HL-60 (cell line): ENCODE results near the gene ABCD1.

Source experiments
- DNase-seq, 2 experiments: peaks; one replicate each; pipeline ENCODE4 v3.0.0-alpha.2; 2010 to 2020; ENCODE audit warnings: low read depth in 1 of 2, low spot score in 1 of 2
- H3K27ac ChIP-seq: fragments of 250-450 bp; sonication (Bioruptor Pico); replicated peaks from 2 replicates; pipeline ENCODE4 v1.5.1; 2020; ENCODE audit warnings: mild to moderate bottlenecking, moderate library complexity
- H3K27me3 ChIP-seq: fragments of 250-450 bp; sonication (Bioruptor Pico); 2 replicates; pipeline ENCODE4 v1.5.1; 2021; ENCODE audit warnings: mild to moderate bottlenecking, moderate library complexity; ENCODE audit not compliant: insufficient read depth, poor library complexity, severe bottlenecking
- H3K4me3 ChIP-seq: replicated peaks from 2 replicates; pipeline ENCODE4 v1.5.1; 2011; ENCODE audit warnings: mild to moderate bottlenecking, control low read depth, low read length; ENCODE audit not compliant: insufficient read depth
- CTCF ChIP-seq: IDR thresholded peaks from one replicate; pipeline ENCODE4 v1.5.1; 2011; ENCODE audit warnings: low read length, control low read depth, inconsistent platforms; ENCODE audit not compliant: insufficient read depth
- GABPA ChIP-seq: IDR thresholded peaks from 2 replicates; pipeline ENCODE4 v1.6.1; 2012; ENCODE audit warnings: low read depth
- POLR2AphosphoS5 ChIP-seq: IDR thresholded peaks from 2 replicates; pipeline ENCODE4 v1.6.1; 2012; ENCODE audit warnings: low read depth
- SPI1 ChIP-seq: IDR thresholded peaks from 2 replicates; pipeline ENCODE4 v1.6.1; 2012; ENCODE audit warnings: low read depth, mild to moderate bottlenecking, borderline replicate concordance
- TF ChIP-seq, protein P1 (sequence below): IDR thresholded peaks from 2 replicates; pipeline ENCODE4 v1.6.1; 2012; ENCODE audit warnings: low read depth; ENCODE audit not compliant: insufficient replicate concordance

The ABCD1 gene

DNA sequence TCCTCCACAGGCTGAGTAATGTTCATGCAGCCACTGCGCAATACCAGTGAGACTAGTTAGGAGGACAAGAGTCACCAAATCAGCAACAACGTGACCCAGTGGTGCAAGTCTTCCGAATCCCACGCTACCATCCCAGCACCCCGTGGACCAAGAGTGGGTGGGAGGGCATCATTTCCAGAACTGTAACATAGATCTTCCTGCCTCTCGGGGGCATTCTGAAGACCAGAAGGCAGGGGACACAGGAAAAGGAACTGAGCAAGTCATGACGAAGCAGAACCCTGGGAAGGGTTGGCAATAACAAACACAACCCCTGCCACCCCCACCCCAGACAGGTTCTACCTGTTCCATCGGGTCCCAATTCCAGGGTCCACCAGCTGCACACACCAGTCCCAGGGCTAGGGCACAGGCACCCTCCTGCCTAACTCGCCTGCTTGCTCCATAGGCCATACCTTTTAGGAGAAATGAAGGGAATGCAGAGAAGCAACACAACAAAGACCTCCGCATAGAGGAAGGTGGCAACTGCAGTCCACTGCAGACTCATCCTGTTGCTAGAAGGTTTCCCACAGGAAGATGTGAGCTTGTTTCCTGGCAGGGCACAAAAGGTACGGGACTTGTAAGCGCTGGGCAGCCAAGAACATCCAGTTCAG, 1.8 kb upstream of the ABCD1 start:
- no peaks in the 10 kb centered on the region for H3K27me3 ChIP-seq
- peak overlapping the region; percentile 64 for H3K4me3 ChIP-seq
- H3K27ac ChIP-seq, result peak overlapping the region; percentile 83
- peak; percentile 23 to 41 for DNase-seq
- TF ChIP-seq SPI1, result 0 out of 2 replicates have a peak, but pooled peaks have one; percentile 2
- TF ChIP-seq GABPA, result no peak

DNA sequence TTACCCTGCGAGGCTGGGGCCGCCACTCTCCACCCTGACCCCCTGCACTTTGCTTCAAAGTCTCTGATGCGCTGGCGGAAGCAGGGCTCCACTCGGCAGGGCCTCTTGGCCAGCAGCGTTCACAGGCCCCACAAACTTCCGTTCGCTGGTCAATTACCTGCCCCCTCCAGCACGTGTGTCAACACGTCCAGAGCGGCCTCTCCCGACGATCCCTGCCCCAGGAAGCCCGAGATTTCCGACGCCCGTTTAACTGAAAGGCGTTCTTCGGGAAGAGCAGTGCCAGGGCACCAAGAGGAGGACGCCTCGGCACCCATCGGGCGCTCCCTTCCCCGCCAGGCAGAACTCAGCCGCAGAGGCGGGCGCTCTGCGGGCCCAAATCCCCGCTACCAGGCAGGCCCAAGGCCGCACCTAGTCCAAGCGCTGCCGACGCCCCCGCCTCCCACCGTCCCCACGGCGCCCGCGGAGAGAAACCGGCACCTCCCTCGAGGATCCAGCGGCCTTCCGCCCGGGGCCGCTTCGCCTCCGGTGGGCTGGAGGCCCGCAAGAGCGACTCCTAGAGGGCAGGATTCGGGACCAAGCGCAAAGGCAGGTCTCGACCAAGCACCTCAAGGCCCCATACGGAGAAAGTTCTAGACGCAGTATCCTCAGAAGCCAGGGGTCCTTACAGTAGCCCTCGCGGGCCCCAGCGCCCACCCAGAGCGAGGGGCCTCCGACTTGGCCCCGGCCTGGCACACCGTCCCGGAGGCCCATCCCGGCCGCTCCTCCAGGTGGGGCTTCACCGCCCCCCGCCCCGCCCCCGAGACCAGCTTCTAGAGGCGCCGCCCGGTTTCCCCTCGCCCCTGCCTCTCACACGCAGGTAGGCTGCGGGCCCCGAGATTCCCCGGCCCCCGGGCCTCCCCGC, 1.1 kb upstream of the ABCD1 start:
- peak; percentile 29 to 33 for DNase-seq
- no peaks in the 10 kb centered on the region for H3K27me3 ChIP-seq
- peak overlapping the region; percentile 83 for H3K27ac ChIP-seq
- TF ChIP-seq CTCF (no peak), GABPA (no peak), SPI1 (no peak)
- H3K4me3 ChIP-seq, result peak overlapping the region; percentile 64

DNA sequence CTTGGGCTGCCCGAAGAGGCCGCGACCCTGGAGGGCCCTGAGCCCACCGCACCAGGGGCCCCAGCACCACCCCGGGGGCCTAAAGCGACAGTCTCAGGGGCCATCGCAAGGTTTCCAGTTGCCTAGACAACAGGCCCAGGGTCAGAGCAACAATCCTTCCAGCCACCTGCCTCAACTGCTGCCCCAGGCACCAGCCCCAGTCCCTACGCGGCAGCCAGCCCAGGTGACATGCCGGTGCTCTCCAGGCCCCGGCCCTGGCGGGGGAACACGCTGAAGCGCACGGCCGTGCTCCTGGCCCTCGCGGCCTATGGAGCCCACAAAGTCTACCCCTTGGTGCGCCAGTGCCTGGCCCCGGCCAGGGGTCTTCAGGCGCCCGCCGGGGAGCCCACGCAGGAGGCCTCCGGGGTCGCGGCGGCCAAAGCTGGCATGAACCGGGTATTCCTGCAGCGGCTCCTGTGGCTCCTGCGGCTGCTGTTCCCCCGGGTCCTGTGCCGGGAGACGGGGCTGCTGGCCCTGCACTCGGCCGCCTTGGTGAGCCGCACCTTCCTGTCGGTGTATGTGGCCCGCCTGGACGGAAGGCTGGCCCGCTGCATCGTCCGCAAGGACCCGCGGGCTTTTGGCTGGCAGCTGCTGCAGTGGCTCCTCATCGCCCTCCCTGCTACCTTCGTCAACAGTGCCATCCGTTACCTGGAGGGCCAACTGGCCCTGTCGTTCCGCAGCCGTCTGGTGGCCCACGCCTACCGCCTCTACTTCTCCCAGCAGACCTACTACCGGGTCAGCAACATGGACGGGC, 579 bp downstream of the ABCD1 start:
- TF ChIP-seq GABPA, result no peak
- TF ChIP-seq SPI1, result no peak
- TF ChIP-seq, protein P1, sequence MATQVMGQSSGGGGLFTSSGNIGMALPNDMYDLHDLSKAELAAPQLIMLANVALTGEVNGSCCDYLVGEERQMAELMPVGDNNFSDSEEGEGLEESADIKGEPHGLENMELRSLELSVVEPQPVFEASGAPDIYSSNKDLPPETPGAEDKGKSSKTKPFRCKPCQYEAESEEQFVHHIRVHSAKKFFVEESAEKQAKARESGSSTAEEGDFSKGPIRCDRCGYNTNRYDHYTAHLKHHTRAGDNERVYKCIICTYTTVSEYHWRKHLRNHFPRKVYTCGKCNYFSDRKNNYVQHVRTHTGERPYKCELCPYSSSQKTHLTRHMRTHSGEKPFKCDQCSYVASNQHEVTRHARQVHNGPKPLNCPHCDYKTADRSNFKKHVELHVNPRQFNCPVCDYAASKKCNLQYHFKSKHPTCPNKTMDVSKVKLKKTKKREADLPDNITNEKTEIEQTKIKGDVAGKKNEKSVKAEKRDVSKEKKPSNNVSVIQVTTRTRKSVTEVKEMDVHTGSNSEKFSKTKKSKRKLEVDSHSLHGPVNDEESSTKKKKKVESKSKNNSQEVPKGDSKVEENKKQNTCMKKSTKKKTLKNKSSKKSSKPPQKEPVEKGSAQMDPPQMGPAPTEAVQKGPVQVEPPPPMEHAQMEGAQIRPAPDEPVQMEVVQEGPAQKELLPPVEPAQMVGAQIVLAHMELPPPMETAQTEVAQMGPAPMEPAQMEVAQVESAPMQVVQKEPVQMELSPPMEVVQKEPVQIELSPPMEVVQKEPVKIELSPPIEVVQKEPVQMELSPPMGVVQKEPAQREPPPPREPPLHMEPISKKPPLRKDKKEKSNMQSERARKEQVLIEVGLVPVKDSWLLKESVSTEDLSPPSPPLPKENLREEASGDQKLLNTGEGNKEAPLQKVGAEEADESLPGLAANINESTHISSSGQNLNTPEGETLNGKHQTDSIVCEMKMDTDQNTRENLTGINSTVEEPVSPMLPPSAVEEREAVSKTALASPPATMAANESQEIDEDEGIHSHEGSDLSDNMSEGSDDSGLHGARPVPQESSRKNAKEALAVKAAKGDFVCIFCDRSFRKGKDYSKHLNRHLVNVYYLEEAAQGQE, result no peak
- TF ChIP-seq CTCF, result no peak
- TF ChIP-seq POLR2AphosphoS5, result no peak; the same call in 1 of the 2 replicates
- H3K27ac ChIP-seq, result peak overlapping the region; percentile 93
- no peaks in the 10 kb centered on the region for H3K27me3 ChIP-seq
- DNase-seq, result peak; percentile 19 to 32
- H3K4me3 ChIP-seq, result peak overlapping the region; percentile 53

GRCh38 chrX:153725832-153726285, 1.2 kb downstream of the ABCD1 start:
- TF ChIP-seq POLR2AphosphoS5 (no peak), CTCF (no peak), SPI1 (no peak), GABPA (no peak)
- TF ChIP-seq, protein P1, result no peak
- DNase-seq, result no peak
- peak overlapping the region; percentile 53 for H3K4me3 ChIP-seq
- peak overlapping the region; percentile 93 for H3K27ac ChIP-seq
- no peaks in the 10 kb centered on the region for H3K27me3 ChIP-seq
